GM11168 (cell line): ENCODE results near the gene RASSF6.
"Not testable (repeated sequence)": the region's sequence is repeated elsewhere in the genome, so short reads cannot be mapped to it uniquely, and the experiment has no call there.

Experiments
- in situ Hi-C: fragments of 300-500 bp; cut with MboI; formaldehyde crosslinking; loops from one replicate; pipeline ENCODE4 v1.12.0; 2022; ENCODE audit warnings: low sequenced_read_pairs; ENCODE audit not compliant: unreplicated experiment

RASSF6 gene

GRCh38 chr4:73620115-73620792 lies at the start of gene RASSF6:
Gene RASSF6, minus strand, starts transcription at chr4:73620436. Its CDS starts 8,641 bp downstream, at chr4:73611795.
- in situ Hi-C loops: no loop called here

GRCh38 chr4:73669410-73670183 lies 49.4 kb upstream of the RASSF6 start:
- in situ Hi-C loops: no loop called here

GRCh38 chr4:73668782-73669201 lies 48.6 kb upstream of the RASSF6 start:
- in situ Hi-C loops: no loop called here

GRCh38 chr4:73665924-73666323 lies 45.7 kb upstream of the RASSF6 start:
- in situ Hi-C loops: not testable (repeated sequence)

GRCh38 chr4:73664470-73664869 lies 44.2 kb upstream of the RASSF6 start:
- in situ Hi-C loops: no loop called here

- in situ Hi-C loops: no loop called here
These were observed 43.3 kb upstream of the RASSF6 start for GRCh38 chr4:73663576-73663975.

- in situ Hi-C loops: no loop called here
These were observed 42.7 kb upstream of the RASSF6 start for GRCh38 chr4:73662709-73663546.

GRCh38 chr4:73661646-73662119 lies 41.4 kb upstream of the RASSF6 start:
- in situ Hi-C loops: no loop called here

GRCh38 chr4:73660808-73661207 lies 40.6 kb upstream of the RASSF6 start:
- in situ Hi-C loops: no loop called here

GRCh38 chr4:73653695-73654106 lies 33.5 kb upstream of the RASSF6 start:
- in situ Hi-C loops: no loop called here

GRCh38 chr4:73650250-73650649 lies 30.0 kb upstream of the RASSF6 start:
- in situ Hi-C loops: no loop called here

- in situ Hi-C loops: no loop called here
These were observed 28.2 kb upstream of the RASSF6 start for GRCh38 chr4:73648478-73648877.

- in situ Hi-C loops: no loop called here
These were observed 25.9 kb upstream of the RASSF6 start for GRCh38 chr4:73646117-73646516.

GRCh38 chr4:73631565-73632226 lies 11.5 kb upstream of the RASSF6 start:
- in situ Hi-C loops: no loop called here

- in situ Hi-C loops: not testable (repeated sequence)
These were observed 8.6 kb upstream of the RASSF6 start for GRCh38 chr4:73628834-73629233.

- in situ Hi-C loops: no loop called here
These were observed 1.1 kb upstream of the RASSF6 start for GRCh38 chr4:73621357-73621756.

GRCh38 chr4:73619346-73619745 lies 890 bp downstream of the RASSF6 start:
- in situ Hi-C loops: no loop called here

- in situ Hi-C loops: no loop called here
These were observed 3.0 kb downstream of the RASSF6 start for GRCh38 chr4:73617256-73617655.

- in situ Hi-C loops: no loop called here
These were observed 4.6 kb downstream of the RASSF6 start for GRCh38 chr4:73615613-73616012.

- in situ Hi-C loops: no loop called here
These were observed 5.8 kb downstream of the RASSF6 start for GRCh38 chr4:73614311-73614867.
